ENCODE data around the gene ZNF497. TPM values are rescaled to one million over a fixed set of nuclear protein-coding genes. Genes with fewer than 3 reads are reported as not detected.

Gene ZNF497
- total RNA-seq, 1 experiment from 2014 or later = 2.4 TPM

- Mint-ChIP-seq H3K9me3 (no peaks in the 10 kb centered on the region), H3K4me1 (no peaks in the 10 kb centered on the region), H3K27me3 (ENCODE audit: low read depth) (no peaks in the 10 kb centered on the region), H3K27ac (no peak overlapping the region), H3K36me3 (ENCODE audit: insufficient read depth in 1 of 3, low read depth in 3 of 3) (peaks cover 12 to 26% (median 23%) of the 10 kb centered on the region in 3 experiments; a peak in 6 of 7 replicates), H3K4me3 (peak overlapping the region in 1 of 2 experiments; percentile 1; a peak in 1 of 5 replicates)
- H2BK20ac ChIP-seq (ENCODE audit: low read depth, low read length, poor library complexity, severe bottlenecking) = no peak overlapping the region
- no peak overlapping the region for H2BK5ac ChIP-seq (ENCODE audit: insufficient read length, low read length)
- H3K79me2 ChIP-seq (ENCODE audit: insufficient read depth, low read length) = no peaks in the 10 kb centered on the region
- H2BK15ac ChIP-seq (ENCODE audit: low read depth, low read length) = no peak overlapping the region
- no peak for DNase-seq
- no peak overlapping the region for H4K91ac ChIP-seq (ENCODE audit: insufficient read length, low read depth, low read length)
- H2AFZ ChIP-seq (ENCODE audit: low read length) = no peak overlapping the region
- no peaks in the 10 kb centered on the region for H3K4me1 ChIP-seq (ENCODE audit: insufficient read depth, low read length)
- H3K4me2 ChIP-seq (ENCODE audit: insufficient read depth, insufficient read length, low read length) = no peak overlapping the region
- no peak overlapping the region for H3K56ac ChIP-seq (ENCODE audit: insufficient read length, low read depth, low read length)
- no peak overlapping the region for H3K4ac ChIP-seq (ENCODE audit: low read depth, low read length)
- no peak overlapping the region for H3K18ac ChIP-seq (ENCODE audit: insufficient read length, low read depth, low read length)
- no peak for TF ChIP-seq CTCF (conservative IDR thresholded peaks at IDR 0.05)
- H3T11ph ChIP-seq (ENCODE audit: low read length) = no peak overlapping the region
- H3K79me1 ChIP-seq (ENCODE audit: insufficient read depth, low read depth, low read length, poor library complexity, severe bottlenecking) = no peaks in the 10 kb centered on the region
- no peaks in the 10 kb centered on the region for H3K23me2 ChIP-seq (ENCODE audit: insufficient read length, low read depth, low read length, poor library complexity, severe bottlenecking)
- H2BK12ac ChIP-seq (ENCODE audit: insufficient read length, low read depth, low read length) = no peak overlapping the region
- H3K9ac ChIP-seq (ENCODE audit: extremely low read depth, insufficient read length, low read length) = no peak overlapping the region
- H3K23ac ChIP-seq (ENCODE audit: insufficient read length, low read depth, low read length) = no peak overlapping the region
- no peak overlapping the region for H3K27ac ChIP-seq (ENCODE audit: insufficient read length, low read depth, low read length)
- H4K5ac ChIP-seq (ENCODE audit: insufficient read length, low read depth, low read length) = no peak overlapping the region
- no peak overlapping the region for H2BK120ac ChIP-seq (ENCODE audit: low read depth, low read length, poor library complexity, severe bottlenecking)
- H4K20me1 ChIP-seq (ENCODE audit: control insufficient read depth, insufficient read depth, insufficient read length) = no peaks in the 10 kb centered on the region
- H3K14ac ChIP-seq (ENCODE audit: insufficient read depth, low read length) = no peak overlapping the region
- no peak overlapping the region for H2AK5ac ChIP-seq (ENCODE audit: insufficient read length, low read length)
- H3K27me3 ChIP-seq (ENCODE audit: insufficient read depth, low read length) = no peaks in the 10 kb centered on the region
- no CpG with 5 or more reads among the region's 4 CpGs for WGBS (ENCODE audit: extremely low coverage, insufficient read length, low lambda C conversion rate)
- H4K8ac ChIP-seq (replicated peaks; ENCODE audit: insufficient read length, low read depth, low read length) = no peak overlapping the region
- no peaks in the 10 kb centered on the region for H3K9me3 ChIP-seq (ENCODE audit: control insufficient read depth, low read depth, low read length)
Measured at GRCh38 chr19:58318297-58318696, 44.3 kb downstream of the ZNF497 start.
